Stimulated activated CD4-positive, alpha-beta T cell treated with anti-CD3 and anti-CD28 coated beads, Interleukin-15, amount 100 ng/mL, for 24 hours (primary cell): ENCODE measurements around the gene DPEP1.
"Not testable (repeated sequence)": the region's sequence is repeated elsewhere in the genome, so short reads cannot be mapped to it uniquely, and the experiment has no call there.

Source experiments
- DNase-seq: peaks from one replicate; pipeline ENCODE4 v3.0.0-alpha.2; 2020

Gene DPEP1

GRCh38 chr16:89656435-89657121, 43.1 kb downstream of the DPEP1 start:
- DNase-seq = no peak

- peak; percentile 94 for DNase-seq
Observed at GRCh38 chr16:89657442-89658220, 44.2 kb downstream of the DPEP1 start, which contains the start of the genes CHMP1A and SPATA33. TSS of gene CHMP1A (minus strand) at chr16:89657708. CDS start at chr16:89657588, 120 bp downstream. TSS of gene SPATA33 (plus strand) at chr16:89657836. CDS start at chr16:89657912, 76 bp downstream.

- peak; percentile 40 for DNase-seq
Observed at GRCh38 chr16:89658221-89658879, 44.9 kb downstream of the DPEP1 start.

GRCh38 chr16:89660146-89660545, 46.7 kb downstream of the DPEP1 start:
- DNase-seq = no peak

GRCh38 chr16:89661215-89661614, 47.8 kb downstream of the DPEP1 start:
- no peak for DNase-seq

GRCh38 chr16:89664238-89664637, 50.8 kb downstream of the DPEP1 start:
- not testable (repeated sequence) for DNase-seq

GRCh38 chr16:89667000-89667399, 53.6 kb downstream of the DPEP1 start:
- DNase-seq = not testable (repeated sequence)

- no peak for DNase-seq
Observed at GRCh38 chr16:89667633-89668032, 54.2 kb downstream of the DPEP1 start.

GRCh38 chr16:89668790-89669158, 55.3 kb downstream of the DPEP1 start:
- DNase-seq = no peak

- no peak for DNase-seq
Observed at GRCh38 chr16:89669755-89670154, 56.3 kb downstream of the DPEP1 start.

GRCh38 chr16:89670496-89671431, 57.3 kb downstream of the DPEP1 start:
- no peak for DNase-seq

GRCh38 chr16:89671565-89671964, 58.1 kb downstream of the DPEP1 start:
- not testable (repeated sequence) for DNase-seq

GRCh38 chr16:89672177-89672941, 58.9 kb downstream of the DPEP1 start:
- no peak for DNase-seq

- no peak for DNase-seq
Observed at GRCh38 chr16:89678258-89678657, 64.8 kb downstream of the DPEP1 start.

- no peak for DNase-seq
Observed at GRCh38 chr16:89685916-89686315, 72.5 kb downstream of the DPEP1 start.

- DNase-seq = peak; percentile 91
Observed at GRCh38 chr16:89686520-89687091, 73.2 kb downstream of the DPEP1 start, which contains the start of gene CDK10. TSS of gene CDK10 (plus strand) at chr16:89686689. CDS start at chr16:89686711, 22 bp downstream.

- no peak for DNase-seq
Observed at GRCh38 chr16:89687092-89687940, 73.9 kb downstream of the DPEP1 start.
